H9 (cell line): ENCODE data around the gene RPL7L1. TPM values are rescaled to one million over a fixed set of nuclear protein-coding genes. Genes with fewer than 3 reads are reported as not detected.

Experiments used
- DNase-seq: peaks from one replicate; pipeline ENCODE4 v3.0.0-alpha.2; 2017
- H2AFZ ChIP-seq: one replicate; pipeline ENCODE4 v1.6.1; 2013; ENCODE audit warnings: mild to moderate bottlenecking, low read length, control low read depth, moderate library complexity
- H2AK5ac ChIP-seq: 2 replicates; pipeline ENCODE4 v1.6.1; 2013; ENCODE audit warnings: low read length, control low read depth, mixed read lengths; ENCODE audit not compliant: insufficient read length
- H2BK120ac ChIP-seq: one replicate; pipeline ENCODE4 v1.6.1; 2013; ENCODE audit warnings: low read depth, mild to moderate bottlenecking, low read length, control low read depth, inconsistent platforms; ENCODE audit not compliant: poor library complexity, severe bottlenecking
- H2BK12ac ChIP-seq: 2 replicates; pipeline ENCODE4 v1.6.1; 2013; ENCODE audit warnings: low read length, control low read depth, mixed read lengths, low read depth; ENCODE audit not compliant: insufficient read length
- H2BK15ac ChIP-seq: 2 replicates; pipeline ENCODE4 v1.6.1; 2013; ENCODE audit warnings: low read depth, low read length, control low read depth
- H2BK20ac ChIP-seq: one replicate; pipeline ENCODE4 v1.6.1; 2013; ENCODE audit warnings: low read depth, mild to moderate bottlenecking, low read length, control low read depth, inconsistent platforms; ENCODE audit not compliant: poor library complexity, severe bottlenecking
- H2BK5ac ChIP-seq: 2 replicates; pipeline ENCODE4 v1.6.1; 2013; ENCODE audit warnings: low read length, control low read depth, mixed read lengths; ENCODE audit not compliant: insufficient read length
- H3K14ac ChIP-seq: 2 replicates; pipeline ENCODE4 v1.6.1; 2013; ENCODE audit warnings: low read length, control low read depth; ENCODE audit not compliant: insufficient read depth
- H3K18ac ChIP-seq: 2 replicates; pipeline ENCODE4 v1.6.1; 2013; ENCODE audit warnings: low read depth, mild to moderate bottlenecking, mixed read lengths, low read length, control low read depth; ENCODE audit not compliant: insufficient read length
- H3K23ac ChIP-seq: 2 replicates; pipeline ENCODE4 v1.6.1; 2013; ENCODE audit warnings: low read length, control low read depth, mixed read lengths, low read depth; ENCODE audit not compliant: insufficient read length
- H3K23me2 ChIP-seq: 2 replicates; pipeline ENCODE4 v1.6.1; 2013; ENCODE audit warnings: low read depth, mild to moderate bottlenecking, mixed read lengths, low read length, control low read depth; ENCODE audit not compliant: insufficient read length, poor library complexity, severe bottlenecking
- H3K27ac ChIP-seq: 2 replicates; pipeline ENCODE4 v1.5.1; 2013; ENCODE audit warnings: low read length, control low read depth, mixed read lengths, low read depth; ENCODE audit not compliant: insufficient read length
- H3K27me3 ChIP-seq: 2 replicates; pipeline ENCODE4 v1.6.1; 2013; ENCODE audit warnings: low read length, control low read depth, inconsistent platforms; ENCODE audit not compliant: insufficient read depth
- H3K4ac ChIP-seq: 2 replicates; pipeline ENCODE4 v1.6.1; 2013; ENCODE audit warnings: low read depth, mild to moderate bottlenecking, control low read depth, inconsistent platforms, low read length, moderate library complexity
- H3K4me1 ChIP-seq: 2 replicates; pipeline ENCODE4 v1.6.1; 2013; ENCODE audit warnings: low read length, control low read depth, inconsistent platforms; ENCODE audit not compliant: insufficient read depth
- H3K4me2 ChIP-seq: 2 replicates; pipeline ENCODE4 v1.6.1; 2013; ENCODE audit warnings: low read length, control low read depth, mixed read lengths; ENCODE audit not compliant: insufficient read length, insufficient read depth
- H3K56ac ChIP-seq: 2 replicates; pipeline ENCODE4 v1.6.1; 2013; ENCODE audit warnings: low read depth, mild to moderate bottlenecking, mixed read lengths, low read length, control low read depth; ENCODE audit not compliant: insufficient read length
- H3K79me1 ChIP-seq: 2 replicates; pipeline ENCODE4 v1.6.1; 2013; ENCODE audit warnings: low read depth, mild to moderate bottlenecking, moderate library complexity, low read length, control low read depth, inconsistent platforms; ENCODE audit not compliant: insufficient read depth, poor library complexity, severe bottlenecking
- H3K79me2 ChIP-seq: 2 replicates; pipeline ENCODE4 v1.6.1; 2013; ENCODE audit warnings: low read length, control low read depth, inconsistent platforms; ENCODE audit not compliant: insufficient read depth
- H3K9ac ChIP-seq: 2 replicates; pipeline ENCODE4 v1.6.1; 2013; ENCODE audit warnings: low read length, control low read depth, mixed read lengths; ENCODE audit not compliant: insufficient read length; ENCODE audit errors: extremely low read depth
- H3K9me3 ChIP-seq: one replicate; pipeline ENCODE4 v1.6.1; 2013; ENCODE audit warnings: low read depth, low read length, inconsistent platforms; ENCODE audit not compliant: control insufficient read depth
- H3T11ph ChIP-seq: one replicate; pipeline ENCODE4 v1.6.1; 2013; ENCODE audit warnings: mild to moderate bottlenecking, low read length, control low read depth, inconsistent platforms
- H4K20me1 ChIP-seq: one replicate; pipeline ENCODE4 v1.6.1; 2013; ENCODE audit not compliant: control insufficient read depth, insufficient read length, insufficient read depth
- H4K5ac ChIP-seq: 2 replicates; pipeline ENCODE4 v1.6.1; 2013; ENCODE audit warnings: low read depth, mild to moderate bottlenecking, mixed read lengths, low read length, control low read depth; ENCODE audit not compliant: insufficient read length
- H4K8ac ChIP-seq: replicated peaks from 2 replicates; pipeline ENCODE4 v1.6.1; 2013; ENCODE audit warnings: low read length, control low read depth, mixed read lengths, low read depth; ENCODE audit not compliant: insufficient read length
- H4K91ac ChIP-seq: 2 replicates; pipeline ENCODE4 v1.6.1; 2013; ENCODE audit warnings: low read depth, mild to moderate bottlenecking, moderate library complexity, mixed read lengths, low read length, control low read depth; ENCODE audit not compliant: insufficient read length
- H3K27ac Mint-ChIP-seq, 3 experiments: 2 replicates in 2 of 3; 3 replicates in 1 of 3; pipeline ENCODE4 v1.8.0; 2020 to 2021; ENCODE audit warnings: mixed read lengths in 3 of 3, mild to moderate bottlenecking in 1 of 3, moderate library complexity in 1 of 3
- H3K27me3 Mint-ChIP-seq: 2 replicates; pipeline ENCODE4 v1.8.0; 2021; ENCODE audit warnings: low read depth, mild to moderate bottlenecking, moderate library complexity, mixed read lengths
- H3K36me3 Mint-ChIP-seq, 3 experiments: 2 replicates in 2 of 3; 3 replicates in 1 of 3; pipeline ENCODE4 v1.8.0; 2020 to 2021; ENCODE audit warnings: low read depth in 3 of 3, mixed read lengths in 3 of 3; ENCODE audit not compliant: insufficient read depth in 1 of 3
- H3K4me1 Mint-ChIP-seq, 2 experiments: 2 replicates each; pipeline ENCODE4 v1.8.0; 2020; ENCODE audit warnings: mixed read lengths in 2 of 2
- H3K4me3 Mint-ChIP-seq, 2 experiments: 2 replicates in 1 of 2; 3 replicates in 1 of 2; pipeline ENCODE4 v1.8.0; 2020 to 2021; ENCODE audit warnings: mild to moderate bottlenecking in 2 of 2, mixed read lengths in 2 of 2, moderate library complexity in 1 of 2
- H3K9me3 Mint-ChIP-seq, 2 experiments: 2 replicates in 1 of 2; 3 replicates in 1 of 2; pipeline ENCODE4 v1.8.0; 2020; ENCODE audit warnings: mild to moderate bottlenecking in 2 of 2, mixed read lengths in 2 of 2, moderate library complexity in 1 of 2
- CTCF ChIP-seq: fragments of 200-600 bp; sonication (generic); conservative IDR thresholded peaks from 3 replicates; pipeline ENCODE4 v1.8.0; 2021; ENCODE audit warnings: antibody characterized with exemption, mild to moderate bottlenecking
- WGBS: extraction: QIAGEN DNeasy Blood & Tissue Kit; methylation state at CpG from one replicate; pipeline ENCODE4 v1.1.7; 2013; ENCODE audit warnings: missing lambda C conversion rate, low lambda C conversion rate, mixed read lengths; ENCODE audit not compliant: insufficient read length; ENCODE audit errors: extremely low coverage; 5-methylcytosine and 5-hydroxymethylcytosine counted together
- total RNA-seq: library from RNA; stranded (reverse); gene quantifications from 2 replicates; pipeline ENCODE4 v1.2.1, GENCODE V29; 2021

RPL7L1 gene
- total RNA-seq, 1 experiment from 2014 or later, result 130 TPM

- H3K27me3 ChIP-seq, result no peaks in the 10 kb centered on the region
- peak overlapping the region in 1 of 3 experiments; percentile 53; a peak in 1 of 7 replicates for H3K27ac Mint-ChIP-seq
- H4K5ac ChIP-seq, result no peak overlapping the region
- no peak overlapping the region for H3T11ph ChIP-seq
- no peak for TF ChIP-seq CTCF
- no peak overlapping the region for H2AK5ac ChIP-seq
- no peak overlapping the region for H3K4me2 ChIP-seq
- no peak overlapping the region for H3K9ac ChIP-seq
- no peaks in the 10 kb centered on the region for H4K20me1 ChIP-seq
- H3K9me3 ChIP-seq, result no peaks in the 10 kb centered on the region
- H3K4me3 Mint-ChIP-seq, result no peak overlapping the region
- no peaks in the 10 kb centered on the region for H3K27me3 Mint-ChIP-seq
- H3K14ac ChIP-seq, result no peak overlapping the region
- no peak overlapping the region for H3K56ac ChIP-seq
- H3K4ac ChIP-seq, result no peak overlapping the region
- WGBS, result no CpG with 5 or more reads among the region's 8 CpGs
- H3K79me1 ChIP-seq, result no peaks in the 10 kb centered on the region
- no peak overlapping the region for H2BK120ac ChIP-seq
- no peak overlapping the region for H3K27ac ChIP-seq
- peaks cover 22 to 32% of the 10 kb centered on the region in 2 experiments for H3K4me1 Mint-ChIP-seq
- no peak overlapping the region for H4K91ac ChIP-seq
- no peak overlapping the region for H3K18ac ChIP-seq
- no peak overlapping the region for H2AFZ ChIP-seq
- no peak overlapping the region for H2BK15ac ChIP-seq
- no peaks in the 10 kb centered on the region; the same call in 1 of the 2 replicates for H3K4me1 ChIP-seq
- H2BK12ac ChIP-seq, result no peak overlapping the region
- no peak overlapping the region for H2BK5ac ChIP-seq
- no peak for DNase-seq
- H3K23ac ChIP-seq, result no peak overlapping the region
- H4K8ac ChIP-seq, result no peak overlapping the region
- no peaks in the 10 kb centered on the region for H3K79me2 ChIP-seq
- no peaks in the 10 kb centered on the region for H3K23me2 ChIP-seq
- no peak overlapping the region for H2BK20ac ChIP-seq
- no peaks in the 10 kb centered on the region for H3K9me3 Mint-ChIP-seq
- no peaks in the 10 kb centered on the region for H3K36me3 Mint-ChIP-seq
These were observed 20.5 kb downstream of the RPL7L1 start for GRCh38 chr6:42899871-42900270.
